Sigmoid colon (tissue), 4 donors: ENCODE results near the gene KLHL8.

Experiments used
- CTCF ChIP-seq, 4 experiments: fragments of 450-650 bp in 3 of 4; fragments of 200-600 bp in 1 of 4; IDR thresholded peaks; one replicate each; pipeline ENCODE4 v1.5.1; 2016 to 2019; ENCODE audit warnings: antibody characterized with exemption in 4 of 4, mild to moderate bottlenecking in 3 of 4, moderate library complexity in 2 of 4
- EP300 ChIP-seq, 4 donors: sonication (generic); formaldehyde crosslinking; IDR thresholded peaks; one replicate each; pipeline ENCODE4 v1.6.1; 2017; ENCODE audit warnings: antibody characterized with exemption in 4 of 4
- POLR2A ChIP-seq, 2 donors: fragments of 450-650 bp; IDR thresholded peaks; one replicate each; pipeline ENCODE4 v1.6.1; 2016; ENCODE audit warnings: antibody characterized with exemption in 2 of 2, mild to moderate bottlenecking in 2 of 2, moderate library complexity in 2 of 2

GRCh38 chr4:87174672-87175071 is 45.7 kb downstream of the KLHL8 start:
- TF ChIP-seq CTCF (IDR thresholded peaks at IDR 0.05) = no peak
- no peak for TF ChIP-seq POLR2A (IDR thresholded peaks at IDR 0.05)
- TF ChIP-seq EP300 (IDR thresholded peaks at IDR 0.05) = no peak
